K562 (cell line): ENCODE measurements around the gene DNAI7. TPM values are rescaled to one million over a fixed set of nuclear protein-coding genes. Genes with fewer than 3 reads are reported as not detected.

Source experiments
- ATAC-seq: fragments of 200-7000 bp; cut with Tn5 transposase; 3 replicates; pipeline ENCODE4 v1.9.1; 2020; ENCODE audit warnings: moderate library complexity
- BruUV-seq: library from RNA; stranded (reverse); fragments of 400-500 nt; replicated peaks from 2 replicates; lab custom pipeline; 2021; lab: Mats Ljungman, UMichigan
- CTCF ChIA-PET: fragments of 300-600 bp; formaldehyde crosslinking; extraction: SDS; loops from one replicate; lab custom pipeline; 2021; ENCODE audit warnings: low intra/inter-chr PET ratio; lab: Yijun Ruan, JAX
- POLR2A ChIA-PET: fragments of 300-600, 350-650 bp; sonication (Branson Sonifier 250); formaldehyde crosslinking; extraction: SDS; loops from one replicate; lab custom pipeline; 2021; ENCODE audit warnings: antibody characterized with exemption, inconsistent platforms; lab: Yijun Ruan, JAX
- DNase-seq, 4 experiments: peaks; one replicate each; pipeline versions ENCODE4 v3.0.0 to v3.0.0-alpha.2; 2011 to 2018; ENCODE audit warnings: low spot score in 3 of 4, mixed read lengths in 3 of 4; ENCODE audit errors: extremely low read depth in 1 of 4
- FAIRE-seq: peaks from 2 replicates; lab custom pipeline; 2011; peaks lifted over from hg19 to GRCh38; lab: Jason Lieb, UNC
- H2AFZ ChIP-seq: 2 replicates; pipeline ENCODE4 v1.6.0; 2011; ENCODE audit warnings: low read depth, low read length, control low read depth, inconsistent platforms
- H3K27ac ChIP-seq: fragments of 200-600 bp; 3 replicates; pipeline ENCODE4 v1.8.0; 2011; ENCODE audit warnings: low read depth, mild to moderate bottlenecking, control low read depth, inconsistent platforms, low read length, moderate library complexity, mixed read lengths; ENCODE audit errors: extremely low read depth
- H3K27me3 ChIP-seq, 2 experiments: fragments of 300-600 bp in 1 of 2; 2 replicates in 1 of 2; 3 replicates in 1 of 2; pipeline versions ENCODE4 v1.6.0 to v1.8.0; 2011; ENCODE audit warnings: inconsistent platforms in 2 of 2, low read length in 2 of 2, mild to moderate bottlenecking in 1 of 2, mixed read lengths in 1 of 2, moderate library complexity in 1 of 2; ENCODE audit not compliant: control insufficient read depth in 2 of 2, insufficient read depth in 2 of 2
- H3K36me3 ChIP-seq: fragments of 300-600 bp; 3 replicates; pipeline ENCODE4 v1.8.0; 2011; ENCODE audit warnings: mild to moderate bottlenecking, low read length, inconsistent platforms; ENCODE audit not compliant: control insufficient read depth, insufficient read depth
- H3K4me1 ChIP-seq, 2 experiments: fragments of 200-600 bp in 1 of 2; replicated peaks in 1 of 2; 2 replicates in 1 of 2; 3 replicates in 1 of 2; pipeline versions ENCODE4 v1.5.1 to v1.8.0; 2011; ENCODE audit warnings: inconsistent platforms in 2 of 2, low read length in 2 of 2, mild to moderate bottlenecking in 1 of 2, mixed read lengths in 1 of 2, moderate library complexity in 1 of 2; ENCODE audit not compliant: control insufficient read depth in 2 of 2, insufficient read depth in 2 of 2
- H3K4me2 ChIP-seq: 2 replicates; pipeline ENCODE4 v1.6.1; 2011; ENCODE audit warnings: low read length, control low read depth, inconsistent platforms, mixed read lengths; ENCODE audit not compliant: insufficient read depth
- H3K4me3 ChIP-seq: fragments of 200-600 bp; sonication (generic), shearing (Covaris generic); 2 replicates; pipeline ENCODE4 v1.5.1; 2016; ENCODE audit warnings: control low read depth, inconsistent platforms
- H3K79me2 ChIP-seq: fragments of 200-600 bp; 3 replicates; pipeline ENCODE4 v1.8.0; 2011; ENCODE audit warnings: low read length, inconsistent platforms; ENCODE audit not compliant: control insufficient read depth, insufficient read depth
- H3K9ac ChIP-seq, 2 experiments: 2 replicates each; pipeline versions ENCODE4 v1.6.0 to v1.6.1; 2011; ENCODE audit warnings: low read depth in 2 of 2, low read length in 2 of 2, control low read depth in 1 of 2, inconsistent platforms in 1 of 2, mild to moderate bottlenecking in 1 of 2, mixed read lengths in 1 of 2; ENCODE audit not compliant: insufficient read depth in 1 of 2
- H3K9me1 ChIP-seq: one replicate; pipeline ENCODE4 v1.6.0; 2011; ENCODE audit warnings: inconsistent platforms, mild to moderate bottlenecking, low read length, moderate library complexity; ENCODE audit not compliant: control insufficient read depth, insufficient read depth
- H3K9me3 ChIP-seq: replicated peaks from 2 replicates; pipeline ENCODE4 v1.5.1; 2011; ENCODE audit warnings: low read depth, low read length, inconsistent platforms; ENCODE audit not compliant: control insufficient read depth, insufficient read depth
- H4K20me1 ChIP-seq: replicated peaks from 2 replicates; pipeline ENCODE4 v1.6.1; 2011; ENCODE audit warnings: low read length, inconsistent platforms, mixed read lengths; ENCODE audit not compliant: control insufficient read depth, insufficient read depth
- HDAC1 ChIP-seq, 2 experiments: fragments of 450-650 bp; IDR thresholded peaks; 2 replicates each; pipeline ENCODE4 v1.6.1; 2016 to 2017; ENCODE audit warnings: inconsistent platforms in 1 of 2, mild to moderate bottlenecking in 1 of 2, moderate library complexity in 1 of 2
- HNRNPH1 ChIP-seq: fragments of 200-400 bp; formaldehyde crosslinking; optimal IDR thresholded peaks from 2 replicates; pipeline ENCODE3; 2017; ENCODE audit warnings: low read depth, mild to moderate bottlenecking, low read length, moderate library complexity
- MCM3 ChIP-seq: fragments of 450-650 bp; IDR thresholded peaks from 2 replicates; pipeline ENCODE4 v1.6.1; 2016
- MTA2 ChIP-seq: fragments of 450-650 bp; IDR thresholded peaks from 2 replicates; pipeline ENCODE4 v1.6.1; 2016; ENCODE audit warnings: low read depth
- NCOA4 ChIP-seq: fragments of 450-650 bp; IDR thresholded peaks from 2 replicates; pipeline ENCODE4 v1.6.1; 2018; ENCODE audit warnings: mild to moderate bottlenecking; ENCODE audit not compliant: partially characterized antibody
- RBFOX2 ChIP-seq: fragments of 200-400 bp; formaldehyde crosslinking; IDR thresholded peaks from 2 replicates; pipeline ENCODE4 v1.6.1; 2017; ENCODE audit warnings: low read depth, mild to moderate bottlenecking, low read length, moderate library complexity
- STAT6 ChIP-seq: sonication (generic); formaldehyde crosslinking; IDR thresholded peaks from 2 replicates; pipeline ENCODE4 v1.8.1; 2023; ENCODE audit warnings: mild to moderate bottlenecking, missing genetic modification reagents
- TCF15 ChIP-seq: fragments of 250-450 bp; sonication (Bioruptor Pico); IDR thresholded peaks from 2 replicates; pipeline ENCODE4 v1.8.0; 2022; ENCODE audit warnings: moderate library complexity, mild to moderate bottlenecking, inconsistent platforms
- TEAD4 ChIP-seq, 2 experiments: sonication (generic) in 1 of 2; formaldehyde crosslinking in 1 of 2; IDR thresholded peaks; 2 replicates each; pipeline versions ENCODE4 v1.6.1 to v1.8.0; 2012 to 2022; ENCODE audit warnings: borderline replicate concordance in 1 of 2, inconsistent platforms in 1 of 2, low read length in 1 of 2, mild to moderate bottlenecking in 1 of 2, missing genetic modification reagents in 1 of 2
- USF2 ChIP-seq: sonication (generic); formaldehyde crosslinking; IDR thresholded peaks from 2 replicates; pipeline ENCODE4 v1.5.0; 2020; ENCODE audit warnings: missing genetic modification reagents
- ZBTB17 ChIP-seq: fragments of 450-650 bp; formaldehyde crosslinking; IDR thresholded peaks from 2 replicates; pipeline ENCODE4 v1.4.0; 2020; ENCODE audit warnings: mild to moderate bottlenecking
- ZNF507 ChIP-seq: conservative IDR thresholded peaks from 2 replicates; pipeline ENCODE4 v1.6.1; 2017; ENCODE audit warnings: missing genetic modification characterization, missing compliant biosample characterization
- ZNF778 ChIP-seq: fragments of 450-650 bp; formaldehyde crosslinking; IDR thresholded peaks from 2 replicates; pipeline ENCODE4 v1.4.0; 2020; ENCODE audit warnings: mild to moderate bottlenecking, moderate library complexity
- WGBS: fragments of 100-300 bp; shearing (Covaris generic); methylation state at CpG from one replicate; pipeline ENCODE4 v1.1.6; 2016; ENCODE audit warnings: low coverage, mixed read lengths; ENCODE audit not compliant: insufficient coverage; ENCODE audit errors: missing lambda C conversion rate; 5-methylcytosine and 5-hydroxymethylcytosine counted together
- in situ Hi-C: fragments of 300-500 bp; cut with MboI; formaldehyde crosslinking; loops from 4 replicates; pipeline ENCODE4 v1.15.0; 2018; ENCODE audit warnings: inconsistent platforms, mixed read lengths
- intact Hi-C: fragments of 100-400 bp; cut with micrococcal nuclease; formaldehyde crosslinking; loops from 2 replicates; pipeline ENCODE4 v1.14.2; 2022
- polyA plus RNA-seq, 8 experiments: library from polyadenylated mRNA; depleted of rRNA in 4 of 8; stranded (reverse) in 5 of 8; unstranded in 3 of 8; fragments of >200 nt; fragmentation: Nextera tagmentation in 2 of 8; fragmentation: Illumina TruSeq in 1 of 8; extraction: Ambion mirVana in 2 of 8; extraction: Trizol in 1 of 8; gene quantifications; 2 replicates each; pipeline versions ENCODE4 v1.2.1 to v1.2.3, GENCODE V29; 2011 to 2014; ENCODE audit warnings: inconsistent platforms in 1 of 8, missing spikeins in 1 of 8
- total RNA-seq, 7 experiments: library from RNA; depleted of rRNA in 6 of 7; stranded (reverse); fragments of >200 nt in 6 of 7; fragmentation: Illumina TruSeq in 2 of 7; extraction: Trizol in 2 of 7; gene quantifications; 2 replicates each; pipeline versions ENCODE4 v1.2.1 to v1.2.3, GENCODE V29; 2011 to 2021; ENCODE audit warnings: low replicate concordance in 1 of 7

The DNAI7 gene
- total and polyA plus RNA-seq, 9 of the 15 experiments (the other 6 are each of a cell fraction or from before 2014, with no cell fraction given): 0.06 to 0.76 (median 0.17) TPM; not detected in 1

- WGBS: 0% methylated on average over 1 of the region's 2 CpGs
- Histone ChIP-seq H2AFZ (no peak overlapping the region), H3K9ac (no peak overlapping the region), H3K4me1 (no peaks in the 10 kb centered on the region), H3K36me3 (no peaks in the 10 kb centered on the region), H4K20me1 (no peaks in the 10 kb centered on the region), H3K79me2 (no peaks in the 10 kb centered on the region), H3K9me1 (no peaks in the 10 kb centered on the region), H3K27me3 (no peaks in the 10 kb centered on the region; a peak in 3 of 5 replicates), H3K4me2 (no peak overlapping the region), H3K27ac (no peak overlapping the region), H3K9me3 (no peaks in the 10 kb centered on the region), H3K4me3 (no peak overlapping the region)
- no peak for DNase-seq
- ChIA-PET POLR2A (no interaction called here), CTCF (no interaction called here)
- TF ChIP-seq ZBTB17 (CRISPR knock-in tag) (no peak), HDAC1 (IDR thresholded peaks at IDR 0.05) (no peak), ZNF507 (tag) (no peak), TEAD4 (IDR thresholded peaks at IDR 0.05; ENCODE audit: low read length) (no peak), TEAD4 (CRISPR knock-in tag; IDR thresholded peaks at IDR 0.05; ENCODE audit: borderline replicate concordance) (no peak), NCOA4 (no peak), STAT6 (CRISPR knock-in tag) (no peak), MCM3 (no peak), ZNF778 (no peak), RBFOX2 (no peak), TCF15 (CRISPR knock-in tag) (no peak), MTA2 (no peak), USF2 (CRISPR knock-in tag) (no peak), HNRNPH1 (no peak)
- intact Hi-C loops: no loop called here
- ATAC-seq: no peak
- no TSS peak for BruUV-seq
- in situ Hi-C loops: no loop called here
- FAIRE-seq: no peak
These were observed 129.9 kb downstream of the DNAI7 start for GRCh38 chr12:25065035-25065434.
